B cell (primary cell): ENCODE results near the gene RFTN2. TPM values are rescaled to one million over a fixed set of nuclear protein-coding genes. Genes with fewer than 3 reads are reported as not detected.
"Not testable (repeated sequence)": the region's sequence is repeated elsewhere in the genome, so short reads cannot be mapped to it uniquely, and the experiment has no call there.

Experiments
- ATAC-seq: fragments of 200-7000 bp; cut with Tn5 transposase; one replicate; pipeline ENCODE4 v1.10.0; 2021; ENCODE audit warnings: low read depth, mild to moderate bottlenecking, moderate number of reproducible peaks, moderate library complexity
- CTCF ChIA-PET: fragments of 350-600 bp; sonication (Branson Sonifier 250); formaldehyde crosslinking; loops from one replicate; lab custom pipeline; 2021; ENCODE audit warnings: antibody characterized with exemption, inconsistent platforms; lab: Charles Lee
- POLR2A ChIA-PET: fragments of 350-600 bp; sonication (Branson Sonifier 250); formaldehyde crosslinking; loops from one replicate; lab custom pipeline; 2021; ENCODE audit warnings: antibody characterized with exemption; lab: Charles Lee
- DNase-seq: peaks from one replicate; pipeline ENCODE4 v3.0.0; 2013
- H2AFZ ChIP-seq: 2 replicates; pipeline ENCODE4 v1.6.1; 2012; ENCODE audit warnings: mild to moderate bottlenecking, low read depth, low read length; ENCODE audit not compliant: insufficient read depth, poor library complexity, severe bottlenecking
- H3K27ac ChIP-seq, 2 donors: 1 replicate in 1 of 2; 2 replicates in 1 of 2; pipeline ENCODE4 v1.5.1; 2012 to 2013; ENCODE audit warnings: low read length in 2 of 2, mild to moderate bottlenecking in 2 of 2, moderate library complexity in 1 of 2
- H3K27me3 ChIP-seq, 4 experiments: fragments of 200-600 bp in 1 of 4; sonication (generic) in 1 of 4; replicated peaks in 1 of 4; 1 replicate in 2 of 4; 2 replicates in 2 of 4; pipeline versions ENCODE4 v1.6.1 to v1.7.0; 2013 to 2016; ENCODE audit warnings: low read length in 3 of 4, mild to moderate bottlenecking in 2 of 4, mixed read lengths in 1 of 4, moderate library complexity in 1 of 4; ENCODE audit not compliant: insufficient read depth in 4 of 4, control insufficient read depth in 3 of 4; ENCODE audit errors: control extremely low read depth in 1 of 4
- H3K36me3 ChIP-seq, 2 experiments: replicated peaks in 1 of 2; 1 replicate in 1 of 2; 2 replicates in 1 of 2; pipeline versions ENCODE4 v1.6.1 to v1.7.1; 2013; ENCODE audit warnings: low read length in 1 of 2; ENCODE audit not compliant: insufficient read depth in 2 of 2, control insufficient read depth in 1 of 2; ENCODE audit errors: control extremely low read depth in 1 of 2, extremely low read depth in 1 of 2
- H3K4me1 ChIP-seq, 2 donors: fragments of 200-600 bp in 1 of 2; sonication (generic) in 1 of 2; 1 replicate in 1 of 2; 2 replicates in 1 of 2; pipeline versions ENCODE4 v1.5.1 to v1.6.1; 2013 to 2017; ENCODE audit warnings: low read length in 2 of 2; ENCODE audit not compliant: control insufficient read depth in 2 of 2, insufficient read depth in 2 of 2
- H3K4me2 ChIP-seq: replicated peaks from 2 replicates; pipeline ENCODE3; 2012; ENCODE audit warnings: mild to moderate bottlenecking, low read depth, low read length; ENCODE audit not compliant: poor library complexity, severe bottlenecking
- H3K4me3 ChIP-seq, 5 experiments: fragments of 200-600 bp in 1 of 5; sonication (generic) in 1 of 5; 1 replicate in 3 of 5; 2 replicates in 2 of 5; pipeline versions ENCODE4 v1.5.1 to v1.7.0; 2011 to 2016; ENCODE audit warnings: low read length in 4 of 5, mild to moderate bottlenecking in 4 of 5, low read depth in 2 of 5, control low read depth in 1 of 5, moderate library complexity in 1 of 5; ENCODE audit not compliant: insufficient read depth in 1 of 5; ENCODE audit errors: control extremely low read depth in 1 of 5, extremely low read depth in 1 of 5
- H3K79me2 ChIP-seq: fragments of 200-600 bp; sonication (generic); one replicate; pipeline ENCODE4 v1.6.0; 2016; ENCODE audit warnings: low read length; ENCODE audit not compliant: control insufficient read depth, insufficient read depth
- H3K9ac ChIP-seq: fragments of 200-600 bp; sonication (generic); 2 replicates; pipeline ENCODE4 v1.6.1; 2017; ENCODE audit warnings: mild to moderate bottlenecking, low read length, moderate library complexity
- H3K9me3 ChIP-seq, 3 donors: one replicate each; pipeline versions ENCODE4 v1.6.1 to v1.7.1; 2013; ENCODE audit warnings: low read length in 2 of 3; ENCODE audit not compliant: control insufficient read depth in 2 of 3, insufficient read depth in 1 of 3; ENCODE audit errors: control extremely low read depth in 1 of 3
- H4K20me1 ChIP-seq: 2 replicates; pipeline ENCODE4 v1.6.0; 2012; ENCODE audit warnings: mild to moderate bottlenecking, low read length; ENCODE audit not compliant: insufficient read depth, control insufficient read depth, poor library complexity, severe bottlenecking
- H3K27ac Mint-ChIP-seq: one replicate; pipeline ENCODE4 v1.8.0; 2021; ENCODE audit warnings: mixed read lengths
- H3K27me3 Mint-ChIP-seq: one replicate; pipeline ENCODE4 v1.8.0; 2021; ENCODE audit warnings: mixed read lengths
- H3K4me1 Mint-ChIP-seq: one replicate; pipeline ENCODE4 v1.8.0; 2021; ENCODE audit warnings: mixed read lengths
- H3K4me3 Mint-ChIP-seq: one replicate; pipeline ENCODE4 v1.8.0; 2021; ENCODE audit warnings: mixed read lengths
- H3K9me3 Mint-ChIP-seq: one replicate; pipeline ENCODE4 v1.8.0; 2022; ENCODE audit warnings: mixed read lengths; ENCODE audit not compliant: insufficient read depth
- CTCF ChIP-seq: fragments of 200-600 bp; IDR thresholded peaks from one replicate; pipeline ENCODE4 v1.8.0; 2022; ENCODE audit warnings: antibody characterized with exemption, mild to moderate bottlenecking
- EZH2 ChIP-seq: IDR thresholded peaks from 2 replicates; pipeline ENCODE4 v1.6.1; 2012; ENCODE audit warnings: borderline replicate concordance, low read depth, mild to moderate bottlenecking, moderate library complexity, low read length; ENCODE audit not compliant: insufficient read depth, poor library complexity, severe bottlenecking
- WGBS: methylation state at CpG from one replicate; pipeline ENCODE4 v1.1.5; 2013; ENCODE audit warnings: missing lambda C conversion rate; ENCODE audit not compliant: insufficient coverage; 5-methylcytosine and 5-hydroxymethylcytosine counted together
- intact Hi-C: fragments of 100-400 bp; cut with micrococcal nuclease; formaldehyde crosslinking; loops from one replicate; pipeline ENCODE4 v1.10.0; 2022
- polyA plus RNA-seq: library from polyadenylated mRNA; depleted of rRNA; stranded (reverse); fragments of >200 nt; gene quantifications from 2 replicates; pipeline ENCODE4 v1.2.3, GENCODE V29; 2012
- total RNA-seq, 2 donors: library from RNA; stranded (reverse); fragments of 120-200 nt in 1 of 2; gene quantifications; 1 replicate in 1 of 2; 2 replicates in 1 of 2; pipeline versions ENCODE4 v1.2.3 to v1.2.4, GENCODE V29; 2013 to 2022

RFTN2 gene
- total and polyA plus RNA-seq, 2 donors (not counting 1 experiment from before 2014, with no cell fraction given) = not detected

- no peak overlapping the region for H3K27ac ChIP-seq
- Mint-ChIP-seq H3K27ac (no peak overlapping the region), H3K4me1 (peaks cover 4% of the 10 kb centered on the region), H3K27me3 (peaks cover 31% of the 10 kb centered on the region), H3K4me3 (no peak overlapping the region), H3K9me3 (no peaks in the 10 kb centered on the region)
- no peaks in the 10 kb centered on the region for H3K9me3 ChIP-seq
- H3K4me1 ChIP-seq = no peaks in the 10 kb centered on the region
- no peaks in the 10 kb centered on the region for H3K79me2 ChIP-seq
- no peak for TF ChIP-seq CTCF
- TF ChIP-seq EZH2 = no peak
- H3K4me2 ChIP-seq = no peak overlapping the region
- H2AFZ ChIP-seq = no peak overlapping the region
- H4K20me1 ChIP-seq = no peaks in the 10 kb centered on the region
- H3K36me3 ChIP-seq = no peaks in the 10 kb centered on the region
- peaks cover 0 to 14% (median 3%) of the 10 kb centered on the region in 4 experiments for H3K27me3 ChIP-seq
- POLR2A ChIA-PET = no interaction called here
- no CpG with 5 or more reads among the region's 1 CpG for WGBS
- DNase-seq (no peak), ATAC-seq (no peak)
- intact Hi-C loops = no loop called here
- no peak overlapping the region for H3K9ac ChIP-seq
- no peak overlapping the region for H3K4me3 ChIP-seq
- CTCF ChIA-PET = no interaction called here
Measured at GRCh38 chr2:197596766-197597165, 78.6 kb downstream of the RFTN2 start.

DNA sequence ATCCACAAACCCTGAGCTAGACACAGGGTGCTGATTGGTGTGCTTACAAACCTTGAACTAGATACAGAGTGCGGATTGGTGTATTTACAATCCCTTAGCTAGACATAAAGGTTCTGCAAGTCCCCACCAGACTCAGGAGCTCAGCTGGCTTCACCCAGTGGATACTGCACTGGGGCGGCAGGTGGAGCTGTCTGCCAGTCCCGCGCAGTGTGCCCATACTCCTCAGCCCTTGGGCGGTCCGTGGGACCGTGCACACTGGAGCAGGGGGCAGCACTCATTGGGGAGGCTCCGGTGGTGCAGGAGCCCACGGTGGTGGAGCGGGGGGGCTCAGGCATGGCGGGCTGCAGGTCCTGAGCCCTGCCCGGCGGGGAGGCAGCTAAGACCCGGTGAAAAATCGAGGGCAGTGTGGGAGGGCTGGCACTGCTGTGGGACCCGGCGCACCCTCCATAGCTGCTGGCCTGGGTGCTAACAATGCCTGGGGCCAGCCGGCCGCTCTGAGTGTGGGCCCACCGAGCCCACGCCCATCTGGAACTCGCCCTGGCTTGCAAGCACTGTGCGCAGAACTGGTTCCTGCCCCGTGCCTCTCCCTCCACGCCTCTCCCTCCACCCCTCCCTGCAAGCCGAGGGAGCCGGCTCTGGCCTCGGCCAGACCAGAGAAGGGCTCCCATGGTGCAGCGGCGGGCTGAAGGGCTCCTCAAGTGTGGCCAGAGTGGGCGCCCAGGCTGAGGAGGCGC is 83.9 kb downstream of the RFTN2 start:
- Mint-ChIP-seq H3K4me3 (no peak overlapping the region), H3K9me3 (no peaks in the 10 kb centered on the region), H3K27me3 (peaks cover 24% of the 10 kb centered on the region), H3K4me1 (no peaks in the 10 kb centered on the region), H3K27ac (no peak overlapping the region)
- TF ChIP-seq CTCF (no peak), EZH2 (no peak)
- Histone ChIP-seq H3K4me2 (no peak overlapping the region), H3K79me2 (no peaks in the 10 kb centered on the region), H2AFZ (no peak overlapping the region), H3K27ac (no peak overlapping the region), H3K9ac (no peak overlapping the region), H3K4me3 (no peak overlapping the region), H3K9me3 (peaks cover 0 to 11% (median 0%) of the 10 kb centered on the region in 3 donors), H3K4me1 (no peaks in the 10 kb centered on the region), H4K20me1 (no peaks in the 10 kb centered on the region), H3K27me3 (peaks cover 0 to 2% (median 0%) of the 10 kb centered on the region in 4 experiments), H3K36me3 (no peaks in the 10 kb centered on the region)
- CTCF ChIA-PET = interaction anchor here (0.6 to 1.4 kb wide), 2 partner anchors 8 to 1114 kb away, joined by 3 to 4 read pairs; no protein-coding TSS in a partner anchor
- WGBS = 96% methylated on average over 27 of the region's 32 CpGs
- intact Hi-C loops = no loop called here
- POLR2A ChIA-PET = no interaction called here
- DNase-seq (no peak), ATAC-seq (no peak)

- H3K9me3 ChIP-seq = peaks cover 0 to 11% (median 0%) of the 10 kb centered on the region in 3 donors
- H3K4me1 Mint-ChIP-seq, H3K4me2 ChIP-seq, H2AFZ ChIP-seq, H3K9me3 Mint-ChIP-seq, H3K79me2 ChIP-seq, H3K36me3 ChIP-seq, POLR2A ChIA-PET, ATAC-seq, intact Hi-C loops, H3K9ac ChIP-seq, CTCF ChIA-PET, H3K27ac ChIP-seq, H4K20me1 ChIP-seq, H3K4me3 Mint-ChIP-seq, DNase-seq, H3K4me1 ChIP-seq, H3K27ac Mint-ChIP-seq, H3K4me3 ChIP-seq, H3K27me3 ChIP-seq: not testable (repeated sequence)
- H3K27me3 Mint-ChIP-seq = peaks cover 14% of the 10 kb centered on the region
- whole genome bisulfite sequencing = 100% methylated on average over 2 of the region's 7 CpGs
Measured at GRCh38 chr2:197587255-197587654, 88.1 kb downstream of the RFTN2 start.
